CD4-positive, alpha-beta T cell treated with Interleukin-6 at 100 ng/mL for 8 hours (primary cell): ENCODE data around the gene PDLIM1.
"Not testable (repeated sequence)": the region's sequence is repeated elsewhere in the genome, so short reads cannot be mapped to it uniquely, and the experiment has no call there.

ENCODE experiments used
- DNase-seq: peaks from one replicate; pipeline ENCODE4 v3.0.0-alpha.2; 2020; ENCODE audit warnings: mixed read lengths, low spot score

PDLIM1 gene

DNA sequence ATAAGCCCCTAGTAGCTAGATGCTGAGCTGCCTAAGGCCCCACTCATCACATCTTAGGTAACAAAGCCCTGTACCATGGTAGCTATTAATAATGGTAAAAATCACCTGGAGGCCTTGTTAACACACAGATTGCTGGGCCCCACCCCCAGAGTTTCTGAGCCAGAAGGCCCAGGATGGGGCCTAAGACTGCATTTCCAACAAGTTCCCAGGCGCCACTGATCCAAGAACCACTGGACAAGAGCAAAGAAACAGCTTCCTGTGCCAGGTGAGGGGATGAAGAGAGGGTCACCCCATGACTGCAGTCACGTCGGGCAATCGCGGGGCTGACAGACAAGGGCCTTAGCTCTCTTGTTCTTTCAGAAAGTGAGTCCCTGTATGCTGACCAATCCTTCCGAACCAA lies 50.0 kb downstream of the PDLIM1 start:
- DNase-seq: no peak

DNA sequence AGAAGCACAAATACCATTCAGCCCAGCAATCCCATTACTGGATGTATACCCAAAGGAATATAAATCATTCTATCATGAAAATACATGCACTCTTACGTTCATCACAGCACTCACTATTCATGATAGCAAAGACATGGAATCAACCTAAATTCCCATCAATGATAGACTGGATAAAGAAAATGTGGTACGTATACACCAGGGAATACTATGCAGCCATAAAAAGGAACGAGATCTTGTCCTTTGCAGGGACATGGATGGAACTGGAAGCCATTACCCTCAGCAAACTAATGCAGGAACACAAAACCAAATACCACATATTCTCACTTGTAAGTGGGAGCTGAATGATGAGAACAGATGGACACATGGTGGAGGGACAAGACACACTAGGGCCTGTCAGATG lies 50.7 kb downstream of the PDLIM1 start:
- not testable (repeated sequence) for DNase-seq

DNA sequence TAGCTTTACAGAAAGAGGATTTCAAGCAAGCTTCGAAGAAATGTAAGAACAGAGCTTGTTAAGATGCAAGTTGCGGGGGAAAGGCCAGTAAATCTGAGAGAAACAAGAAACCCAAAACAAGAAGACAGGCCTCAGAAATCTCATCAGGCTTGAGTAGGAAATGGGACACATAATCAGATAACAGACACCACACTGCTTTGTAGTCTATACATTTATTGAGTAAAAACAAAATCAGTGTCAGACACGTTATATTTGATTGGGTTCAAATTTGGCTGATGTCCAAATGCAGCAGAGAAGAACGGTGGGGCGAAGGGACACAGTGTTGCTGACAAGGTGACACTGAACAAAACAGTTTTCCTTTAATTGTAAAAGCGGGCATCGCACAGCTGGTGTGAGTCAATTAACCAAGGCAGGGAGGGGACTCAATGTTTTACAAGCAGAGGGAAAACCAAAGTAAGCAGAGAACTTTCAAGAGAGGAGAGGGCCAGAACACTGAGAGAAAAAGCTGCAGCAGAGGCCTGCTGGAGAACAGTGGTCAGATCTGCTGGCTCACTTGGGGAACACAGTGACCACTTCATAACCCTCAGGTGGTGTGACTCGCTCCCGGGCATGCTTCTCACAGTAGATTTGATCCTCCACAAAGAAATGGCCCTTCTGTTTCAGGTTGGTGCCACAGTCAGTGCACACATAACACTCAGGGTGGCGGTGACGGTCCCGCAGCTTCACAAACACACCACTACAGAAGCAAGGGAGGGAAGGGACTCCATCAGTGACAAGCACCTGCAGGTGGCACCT lies 53.2 kb downstream of the PDLIM1 start:
- DNase-seq: no peak

DNA sequence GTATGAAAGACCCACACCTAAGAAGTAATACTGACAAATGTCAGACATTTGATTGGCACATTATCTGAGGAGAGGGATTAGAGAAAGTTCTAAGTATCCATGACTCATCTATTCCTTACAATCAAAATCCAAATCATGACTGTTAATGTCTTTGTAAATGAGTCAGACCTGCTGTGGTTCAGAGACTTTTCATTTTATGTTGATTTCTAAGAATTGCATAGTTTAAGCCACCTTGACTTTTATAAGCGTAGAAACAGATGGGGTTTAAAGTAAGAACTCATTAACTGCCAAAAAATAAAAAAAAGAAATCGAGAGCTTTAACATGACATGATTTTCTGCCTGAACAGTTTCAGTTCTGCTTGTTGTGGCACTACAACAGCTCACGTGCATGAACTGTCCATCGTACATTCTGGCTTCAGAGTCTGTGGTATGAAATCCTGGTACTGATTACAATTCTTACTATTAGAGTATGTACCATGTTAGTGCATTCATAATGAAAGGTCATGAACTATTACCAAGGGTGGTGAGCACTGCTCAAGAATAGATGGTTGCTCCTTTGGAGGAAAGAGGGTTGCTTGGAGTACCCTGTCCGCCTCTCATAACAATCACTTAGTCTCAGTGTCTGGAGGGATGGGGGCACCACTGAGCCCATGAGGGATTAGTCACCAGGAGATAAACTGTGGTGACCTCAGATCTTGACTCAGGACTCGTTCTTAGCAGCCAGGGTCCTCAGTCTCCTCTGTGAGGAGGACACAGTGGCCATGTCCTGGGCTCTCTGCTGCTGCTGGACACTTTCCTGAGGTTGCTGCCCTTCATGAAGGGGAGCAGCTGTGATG lies 54.5 kb downstream of the PDLIM1 start:
- DNase-seq: no peak

DNA sequence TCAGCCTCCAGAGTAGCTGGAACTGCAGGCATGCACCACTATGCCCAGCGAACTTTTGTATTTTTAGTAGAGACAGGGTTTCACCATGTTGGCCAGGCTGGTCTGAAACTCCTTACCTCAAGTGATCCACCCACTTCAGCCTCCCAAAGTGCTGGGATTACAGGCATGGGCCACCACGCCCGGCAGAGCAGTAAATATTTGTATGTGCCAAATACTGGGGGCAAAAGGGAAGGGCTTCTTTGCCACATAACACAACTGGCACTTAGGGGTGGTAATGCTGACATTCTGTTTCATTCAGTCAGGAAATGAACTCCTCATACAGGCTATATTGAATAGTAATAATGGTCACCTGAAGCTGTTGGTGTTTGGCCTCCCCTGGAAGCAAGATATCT lies 55.1 kb downstream of the PDLIM1 start:
- no peak for DNase-seq

DNA sequence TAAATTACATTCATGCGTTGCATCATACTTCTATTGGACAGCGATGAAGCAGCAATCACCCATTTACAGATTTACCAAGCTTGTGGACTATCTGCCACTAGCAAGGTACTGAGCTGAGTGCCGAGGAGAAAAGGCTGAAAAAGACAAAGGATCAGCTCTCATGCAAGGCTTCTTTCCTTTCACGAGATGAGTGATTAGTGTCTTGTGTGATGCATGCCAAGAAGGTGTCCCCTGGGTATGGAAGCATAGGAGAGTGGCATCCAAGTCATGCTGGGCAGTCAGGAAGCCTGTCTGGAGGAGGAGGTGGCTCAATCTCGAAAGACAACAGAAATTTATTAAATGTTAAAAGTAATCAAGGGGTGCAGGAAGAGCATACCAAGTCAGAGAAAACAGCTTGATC lies 55.9 kb downstream of the PDLIM1 start:
- DNase-seq: no peak

DNA sequence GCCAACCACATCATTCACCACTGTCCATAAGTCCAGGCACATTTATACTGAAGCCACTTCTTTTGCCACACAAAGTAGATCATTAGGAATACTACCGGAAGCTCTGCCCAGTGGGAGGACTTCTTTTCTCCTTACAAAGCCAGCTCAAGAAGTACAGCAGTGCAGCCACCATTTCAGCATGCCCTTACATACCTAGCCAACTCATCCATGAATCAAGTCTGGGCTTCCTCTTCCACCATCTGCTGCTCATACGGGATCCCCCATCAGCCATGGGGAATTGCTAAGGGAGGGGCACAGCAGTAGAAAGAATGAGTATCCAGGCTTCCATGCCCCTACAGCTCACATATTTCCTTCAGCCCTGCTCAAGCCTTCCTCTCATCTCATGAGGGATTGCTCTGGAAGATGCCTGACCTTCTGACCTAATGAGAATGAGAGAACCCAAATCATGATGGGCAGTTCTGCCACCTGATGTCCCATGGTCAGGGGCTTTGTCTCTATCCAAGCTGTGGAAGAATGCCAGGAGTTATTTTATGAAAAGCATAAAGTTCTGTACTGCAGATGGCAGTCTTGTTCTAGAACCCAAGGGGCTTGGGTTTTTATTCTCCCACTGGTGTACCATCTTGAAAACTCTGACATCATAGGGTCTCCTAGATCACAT lies 57.3 kb downstream of the PDLIM1 start:
- no peak for DNase-seq

DNA sequence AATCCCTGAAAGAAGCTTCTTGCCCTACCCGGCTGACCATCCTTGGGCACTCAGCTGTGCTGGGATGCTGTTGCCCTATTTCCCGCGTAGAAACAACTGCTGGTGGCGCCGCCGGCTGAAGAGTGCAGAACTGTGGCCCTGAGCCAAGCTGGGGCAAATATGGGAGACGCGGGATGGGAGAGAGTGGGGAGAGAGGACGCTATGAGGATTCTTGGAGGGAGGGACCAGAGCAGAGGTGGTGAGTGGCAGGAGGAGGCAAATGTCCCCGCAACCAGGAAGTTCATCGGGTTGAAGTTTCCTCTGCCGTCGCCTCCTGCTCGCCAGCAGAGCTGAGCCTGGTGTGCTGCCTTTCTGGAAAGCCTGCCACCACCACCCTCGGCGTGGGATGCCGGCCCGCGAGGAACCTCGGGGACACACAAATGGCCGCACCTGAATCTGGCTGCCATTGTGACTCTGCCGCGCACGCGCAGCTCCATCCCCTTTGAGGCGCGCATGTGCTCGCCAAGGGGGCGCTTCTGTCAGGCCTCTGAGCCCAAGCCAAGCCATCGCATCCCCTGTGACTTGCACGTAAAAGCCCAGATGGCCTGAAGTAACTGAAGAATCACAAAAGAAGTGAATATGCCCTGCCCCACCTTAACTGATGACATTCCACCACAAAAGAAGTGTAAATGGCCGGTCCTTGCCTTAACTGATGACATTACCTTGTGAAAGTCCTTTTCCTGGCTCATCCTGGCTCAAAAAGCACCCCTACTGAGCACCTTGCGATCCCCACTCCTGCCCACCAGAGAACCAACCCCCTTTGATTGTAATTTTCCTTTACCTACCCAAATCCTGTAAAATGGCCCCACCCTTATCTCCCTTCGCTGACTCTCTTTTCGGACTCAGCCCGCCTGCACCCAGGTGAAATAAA lies 59.9 kb downstream of the PDLIM1 start:
- DNase-seq: peak; percentile 21

DNA sequence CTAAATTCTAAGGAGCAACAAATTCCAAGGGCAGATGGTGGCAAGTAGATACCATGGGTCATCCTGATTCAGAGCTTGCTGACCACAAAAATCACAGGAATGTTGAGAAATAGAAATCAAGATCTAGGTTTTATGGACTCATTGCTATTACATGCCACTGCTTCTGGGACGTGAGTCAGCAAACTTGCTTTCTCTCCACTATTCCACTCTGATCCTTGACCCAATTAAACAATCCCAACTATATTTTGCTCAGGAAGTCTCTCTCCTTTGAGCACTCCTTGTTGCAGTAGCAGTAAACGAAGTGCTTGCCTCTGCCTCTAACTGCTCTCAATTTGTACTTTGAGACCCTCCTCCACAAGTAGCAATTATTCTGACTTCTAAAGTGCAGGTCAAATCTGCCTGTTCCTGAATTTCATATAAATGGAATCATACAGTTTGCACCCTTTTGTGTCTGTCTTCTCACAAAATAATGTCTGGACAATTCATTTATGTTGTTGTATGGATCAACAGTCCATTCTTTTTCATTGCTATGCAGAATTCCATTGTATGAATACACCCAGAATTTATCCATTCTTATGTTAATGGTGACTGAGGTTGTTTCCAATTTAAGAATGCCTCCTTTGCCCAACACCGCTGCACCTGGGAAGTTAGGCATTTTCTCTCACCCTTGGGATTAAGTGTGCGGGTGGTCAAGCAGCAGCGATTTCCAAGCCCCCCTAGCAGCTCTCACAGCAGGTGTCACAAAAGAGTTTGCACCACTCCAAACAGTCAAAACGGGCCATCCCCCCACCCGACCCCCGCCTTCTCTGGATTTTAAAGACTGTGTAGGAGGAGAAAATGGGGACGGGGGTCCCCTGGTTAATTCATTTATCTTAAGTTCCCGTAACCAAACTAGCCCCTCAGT lies 60.8 kb downstream of the PDLIM1 start:
- no peak for DNase-seq

DNA sequence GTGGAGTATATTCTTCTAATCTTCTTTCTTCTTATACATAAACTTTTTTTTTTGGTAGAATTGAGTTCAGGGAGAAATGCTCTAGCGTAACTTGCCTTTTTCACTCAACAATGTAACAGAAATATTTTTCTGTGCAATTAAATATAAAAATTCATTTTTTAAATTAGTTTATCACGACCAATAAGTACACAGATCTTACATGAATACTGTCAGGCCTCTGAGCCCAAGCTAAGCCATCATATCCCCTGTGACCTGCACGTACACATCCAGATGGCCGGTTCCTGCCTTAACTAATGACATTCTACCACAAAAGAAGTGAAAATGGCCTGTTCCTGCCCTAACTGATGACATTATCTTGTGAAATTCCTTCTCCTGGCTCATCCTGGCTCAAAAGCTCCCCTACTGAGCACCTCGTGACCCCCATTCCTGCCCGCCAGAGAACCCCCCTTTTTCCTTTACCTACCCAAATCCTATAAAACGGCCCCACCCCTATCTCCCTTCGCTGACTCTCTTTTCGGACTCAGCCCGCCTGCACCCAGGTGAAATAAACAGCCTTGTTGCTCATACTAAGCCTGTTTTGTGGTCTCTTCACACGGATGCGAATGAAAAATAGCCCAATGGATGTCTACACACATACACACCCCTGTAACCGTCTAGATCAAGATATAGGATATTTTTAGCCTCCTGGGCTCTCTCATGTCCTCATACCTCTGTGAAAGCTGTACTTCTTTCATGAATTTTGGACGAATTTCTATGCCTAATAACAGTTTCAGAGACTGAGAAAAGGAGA lies 61.7 kb downstream of the PDLIM1 start:
- DNase-seq: not testable (repeated sequence)

DNA sequence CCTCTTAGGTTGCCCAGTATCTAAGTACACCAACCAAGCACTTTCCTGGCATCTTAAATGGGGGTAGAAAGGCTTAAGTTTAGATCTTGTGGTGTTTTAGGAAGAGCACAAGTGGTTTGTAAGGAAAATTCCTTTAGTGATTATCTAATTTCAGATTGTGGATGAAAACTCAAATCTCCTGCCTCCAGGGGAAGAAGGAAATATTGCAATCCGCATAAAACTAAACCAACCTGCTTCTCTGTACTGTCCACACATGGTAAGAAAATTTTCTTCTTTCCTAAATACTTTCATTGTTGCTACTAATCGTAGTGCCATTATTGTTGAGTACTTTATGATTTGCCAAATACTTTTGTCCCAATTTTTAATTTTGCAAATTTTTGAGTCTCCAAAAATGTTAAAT lies 65.7 kb downstream of the PDLIM1 start:
- no peak for DNase-seq

DNA sequence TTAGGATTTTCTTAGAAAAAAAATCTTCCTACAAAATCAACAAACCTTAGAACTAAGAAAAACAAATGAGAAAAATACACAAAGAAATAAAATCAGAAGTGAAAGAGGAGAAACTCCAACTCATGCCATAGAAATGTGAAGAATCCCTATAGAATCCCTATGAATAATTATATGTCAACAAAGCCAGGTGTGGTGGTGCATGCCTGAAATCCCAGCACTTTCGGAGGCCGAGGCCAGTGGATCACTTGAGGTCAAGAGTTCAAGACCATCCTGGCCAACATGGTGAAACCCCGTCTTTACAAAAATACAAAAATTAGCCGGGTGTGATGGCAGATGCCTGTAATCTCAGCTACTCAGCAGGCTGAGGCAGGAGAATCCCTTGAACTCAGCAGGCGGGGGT lies 69.7 kb downstream of the PDLIM1 start:
- DNase-seq: no peak

DNA sequence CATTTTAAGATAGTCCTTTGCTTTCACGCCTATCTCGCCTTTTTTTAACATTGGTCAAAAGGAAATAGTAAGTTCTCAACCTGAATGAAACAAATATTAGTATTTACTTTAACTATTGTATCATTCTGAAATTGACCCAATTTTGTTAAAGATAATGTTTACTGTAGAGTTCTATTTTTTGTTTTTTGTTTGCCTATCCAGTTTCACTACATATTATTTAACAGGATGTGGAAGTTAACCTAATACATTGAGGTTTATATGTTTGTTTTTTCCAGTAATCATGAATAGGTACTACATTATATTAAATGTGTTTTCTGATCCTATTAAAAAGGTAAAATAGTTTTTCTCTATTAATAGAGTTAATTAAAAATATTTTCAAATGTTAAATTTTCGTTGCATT lies 70.3 kb downstream of the PDLIM1 start:
- DNase-seq: no peak

DNA sequence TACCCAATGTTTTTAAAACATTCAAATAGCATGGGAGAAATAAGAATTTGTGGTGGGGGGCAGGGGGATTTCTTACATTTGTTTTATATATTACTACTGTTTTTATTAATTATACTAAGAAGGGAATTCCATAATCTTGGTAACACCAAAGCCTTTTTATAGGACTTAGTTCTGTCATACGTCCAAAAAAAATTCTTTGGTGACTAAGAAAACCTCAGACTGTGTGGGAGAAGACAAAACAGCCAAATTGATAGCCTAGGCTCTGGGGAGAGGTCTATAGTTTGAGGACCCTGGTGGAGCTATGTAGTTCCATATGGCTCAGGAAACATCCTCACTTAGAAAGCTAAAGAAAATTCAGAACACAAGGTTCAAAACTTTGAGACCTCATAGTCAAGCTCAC lies 73.3 kb downstream of the PDLIM1 start:
- DNase-seq: no peak

DNA sequence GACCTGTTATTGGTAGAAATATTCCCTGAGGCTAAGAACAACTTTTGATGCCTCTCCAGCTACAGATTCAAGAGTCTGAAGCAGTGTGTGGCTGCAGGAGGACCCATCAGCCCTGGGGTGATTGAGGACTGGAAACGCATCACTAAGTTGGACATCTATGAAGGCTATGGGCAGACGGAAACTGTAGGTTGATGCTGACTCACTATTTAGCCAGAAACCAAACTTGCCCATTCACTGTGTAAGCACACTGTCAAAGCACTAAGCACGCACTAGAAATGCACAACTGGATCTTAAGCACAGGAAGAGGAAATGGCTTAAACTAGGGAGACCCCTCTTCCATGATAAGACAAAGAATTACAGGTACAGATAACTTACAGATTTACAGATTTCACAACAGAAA lies 76.0 kb downstream of the PDLIM1 start:
- DNase-seq: no peak

DNA sequence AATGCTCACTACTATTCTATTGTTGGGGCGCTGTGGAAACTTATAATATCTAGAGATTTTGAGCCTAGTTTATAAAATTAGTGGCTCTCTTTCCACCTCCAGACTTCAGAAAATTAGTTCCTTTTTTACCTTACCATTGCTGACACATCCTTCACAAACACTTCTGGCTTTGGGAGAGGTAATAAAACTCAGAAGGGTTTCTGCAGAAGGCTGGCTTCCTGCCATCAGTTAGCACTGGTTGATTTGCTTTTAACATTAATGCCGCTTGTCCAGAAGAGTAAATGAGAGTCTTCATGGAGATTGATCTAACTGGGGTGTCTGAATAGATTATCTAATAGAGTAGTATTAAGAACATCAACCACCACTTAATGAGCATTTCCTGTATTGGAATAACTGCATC lies 76.4 kb downstream of the PDLIM1 start:
- DNase-seq: no peak

DNA sequence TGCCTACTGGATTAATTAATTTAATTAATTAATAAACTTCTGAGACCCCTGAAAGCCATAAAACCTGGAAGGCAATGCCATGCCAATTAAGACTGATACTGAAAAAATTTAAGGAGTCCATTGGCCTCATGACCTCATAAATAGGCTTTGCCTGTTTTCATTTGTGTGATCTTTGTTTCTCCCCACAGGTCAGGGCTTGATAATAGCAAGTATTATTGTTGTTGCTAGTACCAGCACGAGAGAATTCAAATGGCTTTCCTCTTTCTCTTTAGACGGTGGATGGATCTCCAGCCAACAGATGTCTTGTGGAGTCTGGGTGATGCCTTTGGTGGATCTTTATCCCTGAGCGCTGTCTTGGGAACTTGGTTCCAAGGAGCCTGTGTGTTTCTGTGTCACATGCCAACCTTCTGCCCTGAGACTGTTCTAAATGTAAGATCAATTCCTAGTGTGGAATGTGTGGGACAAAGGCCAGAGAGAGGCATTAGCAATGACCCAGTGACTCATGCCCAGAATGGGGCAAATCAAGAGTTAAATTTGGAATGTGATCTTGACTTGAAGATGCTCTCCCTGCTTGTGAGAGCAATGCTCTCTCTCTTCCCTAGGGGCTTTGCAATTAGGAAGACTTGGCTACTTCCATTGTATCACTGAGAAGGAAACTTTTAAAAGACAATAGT lies 79.1 kb downstream of the PDLIM1 start:
- no peak for DNase-seq

DNA sequence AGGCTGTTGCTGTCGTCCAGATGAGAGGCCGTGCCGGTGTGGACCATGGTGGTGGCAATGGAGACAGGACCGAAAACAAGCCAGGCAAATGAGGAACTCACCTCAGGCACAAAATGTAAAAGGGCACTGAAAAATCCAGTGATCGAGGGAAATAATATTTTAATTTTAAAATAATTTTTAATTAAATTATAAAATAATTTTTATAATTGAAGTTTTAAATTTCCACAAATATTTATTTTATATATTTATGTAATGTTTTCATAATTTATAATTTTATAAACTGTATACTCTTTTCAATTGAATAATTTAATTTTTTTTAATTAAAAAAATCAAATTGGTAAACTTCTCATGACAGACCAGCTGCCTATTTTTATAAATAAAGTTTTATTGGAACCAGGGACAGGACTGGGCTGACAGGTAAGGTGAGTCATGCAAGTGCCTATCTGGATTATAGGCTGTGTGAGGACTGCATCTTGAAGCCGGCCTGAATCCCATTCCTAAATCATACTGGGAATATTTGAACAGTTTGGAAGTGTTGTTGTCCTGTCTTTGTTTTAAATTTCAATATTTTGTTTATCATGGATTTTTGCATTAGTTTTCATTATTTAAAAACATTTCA lies 81.2 kb downstream of the PDLIM1 start:
- DNase-seq: no peak
